ENCODE measurements around the gene AMN.

AMN gene

GRCh38 chr14:102902523-102903247 lies 19.8 kb upstream of the AMN start:
- no peak for TF ChIP-seq JUND (IDR thresholded peaks at IDR 0.05; ENCODE audit: low read depth)
- in situ Hi-C loops (cut with HindIII; ENCODE audit: low pct_unique_long_range_greater_than_20kb, low sequenced_read_pairs): no loop called here
- DNase-seq (ENCODE audit: low read depth in 1 of 2, low spot score in 1 of 2): no peak

- TF ChIP-seq JUND (IDR thresholded peaks at IDR 0.05; ENCODE audit: low read depth): no peak
- in situ Hi-C loops (cut with HindIII; ENCODE audit: low pct_unique_long_range_greater_than_20kb, low sequenced_read_pairs): no loop called here
These were observed 19.1 kb upstream of the AMN start for GRCh38 chr14:102903248-102903888.

GRCh38 chr14:102903889-102904512 lies 18.5 kb upstream of the AMN start:
- no peak for DNase-seq (ENCODE audit: low read depth in 1 of 2, low spot score in 1 of 2)
- no peak for TF ChIP-seq JUND (IDR thresholded peaks at IDR 0.05; ENCODE audit: low read depth)
- in situ Hi-C loops (cut with HindIII; ENCODE audit: low pct_unique_long_range_greater_than_20kb, low sequenced_read_pairs): no loop called here

More at GRCh38 chr14:102903248-102903888, 19.1 kb upstream of the AMN start:
- DNase-seq (ENCODE audit: low read depth in 1 of 2, low spot score in 1 of 2): no peak

- in situ Hi-C loops (cut with HindIII; ENCODE audit: low pct_unique_long_range_greater_than_20kb, low sequenced_read_pairs): no loop called here
- TF ChIP-seq JUND (IDR thresholded peaks at IDR 0.05; ENCODE audit: low read depth): no peak
- DNase-seq (ENCODE audit: low read depth in 1 of 2, low spot score in 1 of 2): no peak
These were observed 17.1 kb upstream of the AMN start for GRCh38 chr14:102905116-102906108.

GRCh38 chr14:102906616-102907302 lies 15.7 kb upstream of the AMN start:
- TF ChIP-seq JUND (IDR thresholded peaks at IDR 0.05; ENCODE audit: low read depth): no peak
- DNase-seq (ENCODE audit: low read depth in 1 of 2, low spot score in 1 of 2): no peak
- in situ Hi-C loops (cut with HindIII; ENCODE audit: low pct_unique_long_range_greater_than_20kb, low sequenced_read_pairs): no loop called here

GRCh38 chr14:102907303-102907844 lies 15.1 kb upstream of the AMN start:
- in situ Hi-C loops (cut with HindIII; ENCODE audit: low pct_unique_long_range_greater_than_20kb, low sequenced_read_pairs): no loop called here
- no peak for DNase-seq (ENCODE audit: low read depth in 1 of 2, low spot score in 1 of 2)
- TF ChIP-seq JUND (IDR thresholded peaks at IDR 0.05; ENCODE audit: low read depth): no peak

- no peak for DNase-seq (ENCODE audit: low read depth in 1 of 2, low spot score in 1 of 2)
- in situ Hi-C loops (cut with HindIII; ENCODE audit: low pct_unique_long_range_greater_than_20kb, low sequenced_read_pairs): no loop called here
- TF ChIP-seq JUND (IDR thresholded peaks at IDR 0.05; ENCODE audit: low read depth): no peak
These were observed 14.3 kb upstream of the AMN start for GRCh38 chr14:102907980-102908730.

- no peak for DNase-seq (ENCODE audit: low read depth in 1 of 2, low spot score in 1 of 2)
- TF ChIP-seq JUND (IDR thresholded peaks at IDR 0.05; ENCODE audit: low read depth): no peak
- in situ Hi-C loops (cut with HindIII; ENCODE audit: low pct_unique_long_range_greater_than_20kb, low sequenced_read_pairs): no loop called here
These were observed 13.6 kb upstream of the AMN start for GRCh38 chr14:102908766-102909455.

GRCh38 chr14:102909462-102909861 lies 13.0 kb upstream of the AMN start:
- DNase-seq (ENCODE audit: low read depth in 1 of 2, low spot score in 1 of 2): no peak
- in situ Hi-C loops (cut with HindIII; ENCODE audit: low pct_unique_long_range_greater_than_20kb, low sequenced_read_pairs): no loop called here
- TF ChIP-seq JUND (IDR thresholded peaks at IDR 0.05; ENCODE audit: low read depth): no peak

- in situ Hi-C loops (cut with HindIII; ENCODE audit: low pct_unique_long_range_greater_than_20kb, low sequenced_read_pairs): no loop called here
- TF ChIP-seq JUND (IDR thresholded peaks at IDR 0.05; ENCODE audit: low read depth): no peak
- DNase-seq (ENCODE audit: low read depth in 1 of 2, low spot score in 1 of 2): no peak
These were observed 12.6 kb upstream of the AMN start for GRCh38 chr14:102909911-102910310.
